Kidney epithelial cell (primary cell): ENCODE measurements around the gene KIAA0825. TPM values are rescaled to one million over a fixed set of nuclear protein-coding genes. Genes with fewer than 3 reads are reported as not detected.
A peak's percentile ranks its signal among the peaks of the same experiment; 100 is the strongest.
"Not testable (repeated sequence)": the region's sequence is repeated elsewhere in the genome, so short reads cannot be mapped to it uniquely, and the experiment has no call there.

Experiments used
- DNase-seq: peaks from one replicate; pipeline ENCODE4 v3.0.0-alpha.2; 2010; ENCODE audit warnings: low read depth
- H3K27me3 ChIP-seq: 2 replicates; pipeline ENCODE4 v1.6.0; 2011; ENCODE audit warnings: low read length; ENCODE audit not compliant: control insufficient read depth, insufficient read depth
- H3K36me3 ChIP-seq: 2 replicates; pipeline ENCODE4 v1.5.1; 2011; ENCODE audit warnings: low read length; ENCODE audit not compliant: control insufficient read depth, insufficient read depth
- H3K4me3 ChIP-seq: 2 replicates; pipeline ENCODE4 v1.5.1; 2011; ENCODE audit warnings: low read depth, mild to moderate bottlenecking, control low read depth, low read length
- total RNA-seq: library from RNA; depleted of rRNA; stranded (reverse); fragments of >200 nt; gene quantifications from 2 replicates; pipeline ENCODE4 v1.2.3, GENCODE V29; 2015
- TF ChIP-seq, protein P1 (sequence below): IDR thresholded peaks from 2 replicates; pipeline ENCODE4 v1.5.1; 2011; ENCODE audit warnings: mild to moderate bottlenecking, moderate library complexity, low read length, control low read depth, inconsistent platforms; ENCODE audit not compliant: insufficient read depth, poor library complexity, severe bottlenecking

The KIAA0825 gene
- total RNA-seq, 1 donor from 2014 or later = 2.7 TPM

- DNase-seq = no peak
- Histone ChIP-seq H3K4me3 (no peak overlapping the region), H3K36me3 (no peaks in the 10 kb centered on the region), H3K27me3 (no peaks in the 10 kb centered on the region)
- TF ChIP-seq, protein P1, sequence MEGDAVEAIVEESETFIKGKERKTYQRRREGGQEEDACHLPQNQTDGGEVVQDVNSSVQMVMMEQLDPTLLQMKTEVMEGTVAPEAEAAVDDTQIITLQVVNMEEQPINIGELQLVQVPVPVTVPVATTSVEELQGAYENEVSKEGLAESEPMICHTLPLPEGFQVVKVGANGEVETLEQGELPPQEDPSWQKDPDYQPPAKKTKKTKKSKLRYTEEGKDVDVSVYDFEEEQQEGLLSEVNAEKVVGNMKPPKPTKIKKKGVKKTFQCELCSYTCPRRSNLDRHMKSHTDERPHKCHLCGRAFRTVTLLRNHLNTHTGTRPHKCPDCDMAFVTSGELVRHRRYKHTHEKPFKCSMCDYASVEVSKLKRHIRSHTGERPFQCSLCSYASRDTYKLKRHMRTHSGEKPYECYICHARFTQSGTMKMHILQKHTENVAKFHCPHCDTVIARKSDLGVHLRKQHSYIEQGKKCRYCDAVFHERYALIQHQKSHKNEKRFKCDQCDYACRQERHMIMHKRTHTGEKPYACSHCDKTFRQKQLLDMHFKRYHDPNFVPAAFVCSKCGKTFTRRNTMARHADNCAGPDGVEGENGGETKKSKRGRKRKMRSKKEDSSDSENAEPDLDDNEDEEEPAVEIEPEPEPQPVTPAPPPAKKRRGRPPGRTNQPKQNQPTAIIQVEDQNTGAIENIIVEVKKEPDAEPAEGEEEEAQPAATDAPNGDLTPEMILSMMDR = no peak
These were observed 4.1 kb downstream of the KIAA0825 start for GRCh38 chr5:94614156-94614805.

GRCh38 chr5:94613583-94613982 is 4.8 kb downstream of the KIAA0825 start:
- H3K4me3 ChIP-seq = no peak overlapping the region
- H3K27me3 ChIP-seq = no peaks in the 10 kb centered on the region
- no peak for DNase-seq
- no peaks in the 10 kb centered on the region for H3K36me3 ChIP-seq
- TF ChIP-seq, protein P1 = peak; percentile 24

- DNase-seq = no peak
- H3K4me3 ChIP-seq = no peak overlapping the region
- H3K27me3 ChIP-seq = no peaks in the 10 kb centered on the region
- TF ChIP-seq, protein P1 = no peak
- no peaks in the 10 kb centered on the region for H3K36me3 ChIP-seq
These were observed 23.0 kb downstream of the KIAA0825 start for GRCh38 chr5:94595281-94595840.

DNA sequence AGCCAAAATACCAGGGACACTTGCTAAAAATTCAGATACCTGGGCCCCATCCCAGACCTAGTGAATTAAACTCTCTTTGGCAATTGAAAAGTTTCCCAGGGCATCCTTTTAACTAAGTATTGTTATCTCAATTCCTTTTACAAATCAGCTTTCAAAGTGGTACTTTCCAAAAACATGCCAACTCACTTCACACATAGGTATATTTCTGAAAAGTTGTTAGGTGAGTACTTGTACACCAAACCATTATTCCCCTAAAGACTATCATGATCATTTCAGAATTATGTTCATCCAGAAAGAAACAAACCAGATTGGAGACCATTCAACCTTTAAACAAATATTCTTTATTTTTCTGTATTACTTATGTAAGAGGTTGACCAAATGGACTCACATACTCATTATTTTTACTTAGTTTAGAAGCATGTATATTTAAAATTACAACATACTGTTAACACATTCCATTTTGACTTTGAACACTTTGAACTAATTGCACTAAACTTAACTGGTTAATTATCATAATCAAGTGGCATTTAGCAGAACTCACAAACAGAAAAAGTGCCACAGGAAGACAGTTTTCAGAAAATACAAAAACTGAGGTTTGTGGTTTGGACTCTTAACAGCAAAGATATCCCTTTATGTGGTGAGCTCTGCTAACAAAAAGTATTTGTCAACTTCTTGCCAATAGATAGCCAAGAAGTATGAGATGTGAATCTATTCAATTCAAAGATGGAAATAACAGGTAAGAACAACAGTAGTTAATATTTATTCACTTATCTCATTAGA is 40.7 kb downstream of the KIAA0825 start:
- TF ChIP-seq, protein P1 = no peak
- no peak for DNase-seq
- H3K4me3 ChIP-seq = no peak overlapping the region

DNA sequence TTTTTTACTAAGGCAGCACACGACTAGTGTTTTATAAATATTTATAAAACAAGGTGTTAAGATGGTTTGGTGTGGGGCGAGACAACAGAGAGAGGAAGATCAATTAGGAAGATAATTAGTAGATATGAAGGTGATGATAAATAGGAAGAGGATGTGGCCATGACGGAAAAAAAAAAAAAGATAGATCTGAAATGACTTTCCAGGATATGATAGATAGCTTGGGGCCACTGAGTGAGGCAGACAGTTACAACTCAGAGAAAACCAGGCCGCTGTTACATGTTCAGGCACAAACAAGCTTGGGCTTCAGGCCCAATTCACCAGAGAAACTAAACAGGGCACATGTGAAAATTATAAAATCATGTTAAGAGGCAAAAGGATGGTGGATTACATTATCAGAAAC is 43.2 kb downstream of the KIAA0825 start:
- Histone ChIP-seq H3K4me3 (no peak overlapping the region), H3K27me3 (no peaks in the 10 kb centered on the region), H3K36me3 (no peaks in the 10 kb centered on the region)
- TF ChIP-seq, protein P1 = no peak
- no peak for DNase-seq

More for the DNA sequence above, 40.7 kb downstream of the KIAA0825 start:
- Histone ChIP-seq H3K36me3 (no peaks in the 10 kb centered on the region), H3K27me3 (no peaks in the 10 kb centered on the region)

DNA sequence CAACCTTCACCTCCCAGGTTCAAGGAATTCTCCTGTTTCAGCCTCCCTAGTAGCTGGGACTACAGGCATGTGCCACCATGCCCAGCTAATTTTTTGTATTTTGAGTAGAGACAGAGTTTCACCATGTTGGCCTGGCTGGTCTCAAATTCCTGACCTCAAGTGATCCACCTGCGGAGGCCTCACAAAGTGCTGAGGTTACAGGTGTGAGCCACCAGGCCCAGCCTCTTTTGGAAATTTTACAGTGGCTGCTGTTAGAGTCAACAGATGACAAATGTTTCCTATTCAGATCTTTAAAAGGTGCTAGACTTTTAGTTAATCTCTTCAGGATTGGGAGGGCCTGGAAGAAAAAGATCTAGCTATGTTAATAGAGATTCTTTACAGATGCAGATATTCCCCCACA is 45.1 kb downstream of the KIAA0825 start:
- not testable (repeated sequence) for H3K36me3 ChIP-seq, H3K27me3 ChIP-seq, DNase-seq, H3K4me3 ChIP-seq
